GM12892 (cell line): ENCODE measurements around the gene GSTA5.
"Not testable (repeated sequence)": the region's sequence is repeated elsewhere in the genome, so short reads cannot be mapped to it uniquely, and the experiment has no call there.

Source experiments
- DNase-seq: peaks from one replicate; pipeline ENCODE4 v3.0.0; 2011; ENCODE audit not compliant: insufficient read length
- FAIRE-seq: peaks from 2 replicates; lab custom pipeline; 2011; peaks lifted over from hg19 to GRCh38; lab: Jason Lieb, UNC
- POLR2A ChIP-seq: IDR thresholded peaks from 2 replicates; pipeline ENCODE4 v1.6.1; 2011; ENCODE audit warnings: low read depth, low read length, control low read depth
- POLR2AphosphoS5 ChIP-seq: IDR thresholded peaks from 2 replicates; pipeline ENCODE4 v1.6.1; 2011; ENCODE audit warnings: low read depth, low read length, control low read depth
- TAF1 ChIP-seq: IDR thresholded peaks from 2 replicates; pipeline ENCODE4 v1.6.1; 2011; ENCODE audit warnings: low read depth, mild to moderate bottlenecking, control low read depth, low read length, borderline replicate concordance

The GSTA5 gene

DNA sequence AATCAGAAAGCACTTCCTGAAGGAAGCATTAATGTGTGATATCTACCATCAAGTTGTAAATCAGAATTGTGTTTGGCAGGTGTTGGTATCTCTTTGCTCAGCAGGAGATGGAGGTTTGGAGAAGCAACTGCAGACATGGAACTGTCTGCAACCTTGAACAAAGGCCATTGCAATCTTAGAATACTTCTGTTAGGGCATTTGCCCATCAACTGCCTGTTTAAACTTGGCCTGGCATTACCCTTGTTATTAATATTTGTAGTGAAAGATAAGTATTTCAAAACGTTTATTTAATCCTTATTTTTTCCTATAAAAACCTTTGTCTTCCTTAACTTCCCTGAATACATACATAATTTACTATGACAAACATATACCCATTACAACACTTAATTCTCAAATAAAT is 14.1 kb downstream of the GSTA5 start:
- no peak for TF ChIP-seq POLR2A
- no peak for TF ChIP-seq TAF1
- TF ChIP-seq POLR2AphosphoS5: no peak
- FAIRE-seq (no peak), DNase-seq (no peak)

DNA sequence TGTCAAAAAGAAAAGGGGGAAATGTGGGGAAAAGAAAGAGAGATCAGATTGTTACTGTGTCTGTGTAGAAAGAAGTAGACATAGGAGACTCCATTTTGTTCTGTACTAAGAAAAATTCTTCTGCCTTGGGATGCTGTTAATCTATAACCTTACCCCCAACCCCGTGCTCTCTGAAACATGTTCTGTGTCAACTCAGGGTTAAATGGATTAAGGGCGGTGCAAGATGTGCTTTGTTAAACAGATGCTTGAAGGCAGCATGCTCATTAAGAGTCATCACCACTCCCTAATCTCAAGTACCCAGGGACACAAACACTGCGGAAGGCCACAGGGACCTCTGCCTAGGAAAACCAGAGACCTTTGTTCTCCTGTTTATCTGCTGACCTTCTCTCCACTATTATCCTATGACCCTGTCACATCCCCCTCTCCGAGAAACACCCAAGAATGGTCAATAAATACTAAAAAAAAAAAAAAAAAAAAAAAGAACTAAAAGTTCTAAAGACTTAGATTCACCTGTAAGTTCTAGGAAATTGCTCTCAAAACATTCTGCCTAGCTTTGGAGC is 14.6 kb downstream of the GSTA5 start:
- not testable (repeated sequence) for FAIRE-seq, DNase-seq

DNA sequence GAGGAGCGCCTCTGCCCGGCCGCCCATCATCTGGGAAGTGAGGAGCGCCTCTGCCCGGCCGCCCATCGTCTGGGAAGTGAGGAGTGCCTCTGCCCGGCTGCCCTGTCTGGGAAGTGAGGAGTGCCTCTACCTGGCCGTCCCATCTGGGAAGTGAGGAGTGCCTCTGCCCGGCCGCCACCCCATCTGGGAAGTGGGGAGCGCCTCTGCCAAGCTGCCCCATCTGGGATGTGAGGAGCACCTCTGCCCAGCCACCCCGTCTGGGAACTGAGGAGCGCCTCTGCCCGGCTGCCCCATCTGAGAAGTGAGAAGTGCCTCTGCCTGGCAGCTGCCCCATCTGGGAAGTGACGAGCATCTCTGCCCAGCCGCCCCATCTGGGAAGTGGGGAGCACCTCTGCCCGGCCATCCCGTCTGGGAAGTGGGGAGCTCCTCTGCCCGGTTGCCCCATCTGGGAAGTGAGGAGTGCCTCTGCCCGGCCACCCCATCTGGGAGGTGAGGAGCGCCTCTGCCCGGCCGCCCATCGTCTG is 15.3 kb downstream of the GSTA5 start:
- FAIRE-seq: not testable (repeated sequence)

DNA sequence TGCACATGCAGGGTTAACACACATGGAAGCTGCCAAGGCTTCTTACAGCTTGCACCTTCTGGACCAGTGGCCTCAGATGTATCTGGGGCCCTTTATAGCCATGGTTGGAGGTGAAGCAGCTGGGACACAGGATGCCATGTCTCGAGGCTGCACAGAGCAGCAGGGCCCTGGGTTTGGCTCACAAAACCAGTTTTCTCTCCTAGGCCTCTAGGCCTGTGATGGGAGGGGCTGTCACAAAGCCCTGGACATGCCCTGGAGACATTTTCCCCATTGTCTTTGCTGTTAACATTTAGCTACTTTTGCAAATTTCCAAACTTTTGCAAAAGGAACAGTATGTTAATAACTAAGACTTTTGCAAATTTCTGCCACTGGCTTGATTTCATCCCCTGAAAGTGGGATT is 18.8 kb downstream of the GSTA5 start:
- TF ChIP-seq POLR2AphosphoS5 (no peak), TAF1 (no peak), POLR2A (no peak)
- FAIRE-seq: no peak
- no peak for DNase-seq

More for the DNA sequence above, 15.3 kb downstream of the GSTA5 start:
- DNase-seq: not testable (repeated sequence)

DNA sequence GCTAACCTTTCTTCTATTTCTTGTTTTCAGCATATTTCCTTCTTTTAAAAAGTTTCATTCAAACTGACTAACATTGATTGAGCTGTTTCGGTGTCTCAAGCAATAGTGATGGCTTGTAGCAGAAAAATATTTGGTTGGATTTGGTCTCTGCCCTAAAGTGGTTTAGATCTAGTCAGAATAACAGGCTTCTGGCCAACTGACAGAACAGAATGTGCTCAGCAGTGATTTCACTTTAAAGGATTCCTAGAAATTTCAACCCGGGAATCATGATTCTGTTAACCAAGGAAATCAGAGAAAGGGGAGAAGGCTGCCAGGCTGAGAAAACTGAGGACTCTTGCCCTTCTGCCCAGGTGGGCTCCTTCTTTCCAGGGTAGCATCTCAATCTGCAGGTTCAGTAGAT is 20.4 kb downstream of the GSTA5 start:
- TF ChIP-seq POLR2A (no peak), POLR2AphosphoS5 (no peak), TAF1 (no peak)
- DNase-seq: no peak
- no peak for FAIRE-seq

DNA sequence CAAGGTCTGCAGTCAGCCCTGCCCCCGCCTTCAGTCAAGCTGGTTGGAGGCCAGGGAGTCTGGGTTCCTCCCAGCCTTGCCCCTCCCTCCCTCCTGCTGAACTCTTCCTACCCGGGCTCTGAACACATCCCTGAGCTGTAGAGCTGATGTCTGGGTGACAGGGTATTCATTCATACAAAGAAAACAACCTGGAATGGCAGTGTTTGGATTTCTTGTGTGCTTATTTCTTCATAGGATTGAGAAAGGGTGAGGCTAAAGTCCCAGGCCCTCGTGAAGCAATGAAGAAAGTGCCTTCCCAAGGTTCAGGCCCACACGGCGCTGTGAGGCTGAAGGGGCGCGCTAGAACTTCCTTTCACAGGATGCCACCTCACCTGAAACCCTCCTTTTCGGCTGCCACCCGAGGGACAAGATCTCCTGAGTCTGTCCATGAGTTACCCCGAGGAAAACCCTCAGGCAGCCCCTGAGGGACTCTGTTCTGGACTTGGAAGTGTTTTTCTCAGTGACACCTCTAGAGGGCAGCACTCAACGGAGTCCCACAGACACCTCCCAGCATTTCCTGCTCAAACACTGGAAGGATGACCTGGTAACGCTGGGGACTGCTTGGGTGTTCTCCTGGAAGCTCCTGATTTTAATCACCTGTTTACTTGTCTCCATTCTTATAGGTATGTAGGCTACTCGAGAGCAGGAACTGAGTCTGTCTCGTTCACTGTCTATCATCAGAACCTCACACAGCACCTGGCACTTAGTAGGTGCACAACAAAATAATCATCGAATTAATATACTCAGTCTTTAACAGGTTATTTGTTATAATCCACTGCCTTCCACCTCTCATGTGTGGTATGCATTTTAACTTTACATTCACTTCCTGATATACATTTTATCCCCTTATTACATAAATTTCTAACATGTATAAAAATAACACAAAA is 25.2 kb downstream of the GSTA5 start:
- FAIRE-seq (peak; percentile 77), DNase-seq (peak; percentile 22)
- TF ChIP-seq POLR2AphosphoS5 (no peak), TAF1 (no peak), POLR2A (no peak)

DNA sequence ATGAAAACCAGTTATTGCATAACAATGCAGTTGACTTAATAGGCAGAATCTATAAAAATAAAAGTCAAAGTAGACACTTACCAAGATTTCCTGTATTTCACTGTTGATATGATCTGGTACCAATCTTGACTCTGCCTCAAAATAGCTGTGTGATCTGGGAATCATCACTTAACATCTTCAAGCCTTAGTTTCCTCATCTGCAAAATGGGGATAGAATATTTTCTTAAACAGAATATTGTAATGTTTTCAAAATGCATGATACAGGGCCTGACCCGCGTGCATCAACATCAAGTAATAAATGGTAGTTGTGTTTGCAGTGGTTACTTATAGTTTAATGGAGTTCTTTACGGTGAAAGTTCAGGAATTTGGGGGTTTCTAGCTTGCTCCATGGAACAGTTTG is 26.1 kb downstream of the GSTA5 start:
- not testable (repeated sequence) for DNase-seq, FAIRE-seq

DNA sequence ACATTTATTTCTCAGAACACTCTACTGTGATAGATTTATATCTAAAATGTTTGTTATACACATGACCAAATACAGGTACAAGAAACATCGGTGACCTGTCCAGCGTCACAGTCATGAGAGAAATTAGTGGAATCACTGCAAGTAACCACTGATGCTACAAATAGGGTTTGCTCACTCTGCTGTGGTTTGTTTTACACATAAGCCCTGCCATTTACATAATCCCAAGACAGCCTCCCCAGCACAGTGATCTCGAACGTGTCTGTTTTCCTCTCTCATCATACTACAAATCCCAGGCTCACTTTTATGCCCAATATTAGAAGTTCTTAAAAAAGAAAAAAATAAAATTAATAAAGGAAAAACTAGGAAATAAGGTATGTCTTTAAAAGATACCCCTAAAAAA is 30.8 kb downstream of the GSTA5 start:
- not testable (repeated sequence) for FAIRE-seq, DNase-seq

DNA sequence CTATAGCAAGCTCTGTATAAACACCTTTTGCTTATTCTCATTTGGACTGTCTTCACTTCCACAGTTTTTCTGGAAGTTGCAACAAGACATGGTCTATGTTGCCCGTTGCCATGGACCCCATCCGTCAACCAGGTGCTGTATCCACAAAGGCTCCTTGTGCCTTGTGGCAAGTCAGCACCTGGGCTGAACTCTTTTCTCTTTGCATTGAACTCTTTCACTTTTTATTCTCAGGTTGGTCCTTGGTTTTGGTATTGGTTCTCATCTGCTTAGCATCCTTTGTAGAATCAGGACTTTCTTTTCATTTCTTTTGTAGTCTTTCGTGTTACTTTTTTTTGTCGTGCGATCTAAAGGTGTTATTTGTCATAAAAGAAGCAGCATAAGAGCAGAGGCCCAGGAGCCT is 32.0 kb downstream of the GSTA5 start:
- TF ChIP-seq POLR2A (no peak), TAF1 (no peak), POLR2AphosphoS5 (no peak)
- FAIRE-seq: no peak
- no peak for DNase-seq

DNA sequence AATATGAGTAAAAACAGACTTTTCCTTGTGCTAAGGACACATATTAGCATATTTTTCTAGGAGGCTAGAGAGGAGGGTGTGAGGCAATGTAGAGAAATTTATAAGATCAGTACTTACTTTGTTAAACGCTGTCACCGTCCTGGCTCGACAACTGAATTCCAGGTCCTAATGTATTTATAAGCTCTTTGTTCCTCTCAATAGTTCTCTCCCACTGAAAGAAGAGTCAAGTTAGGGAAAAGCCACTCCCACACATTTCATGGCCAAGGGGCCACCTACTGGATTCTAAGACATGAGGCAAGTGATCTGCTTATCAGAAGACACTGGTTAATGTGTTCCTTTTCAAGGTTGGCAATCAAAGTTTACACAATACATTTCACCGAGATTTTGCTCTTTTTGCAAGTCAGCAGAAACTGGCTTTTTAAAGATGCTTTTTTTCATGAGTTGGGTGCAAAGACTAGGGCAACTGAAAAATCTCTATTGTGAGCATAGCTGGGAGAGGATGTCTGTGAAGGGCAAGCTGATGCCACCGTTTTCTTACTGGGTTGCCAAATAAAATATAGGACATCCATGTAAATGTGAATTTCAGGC is 36.9 kb downstream of the GSTA5 start, which contains the start of gene GSTA1:
GSTA1 (minus strand) TSS at position 149 of the 588 bp plus-strand sequence. CDS start 4,549 bp downstream, outside the sequence.
- not testable (repeated sequence) for FAIRE-seq, DNase-seq

DNA sequence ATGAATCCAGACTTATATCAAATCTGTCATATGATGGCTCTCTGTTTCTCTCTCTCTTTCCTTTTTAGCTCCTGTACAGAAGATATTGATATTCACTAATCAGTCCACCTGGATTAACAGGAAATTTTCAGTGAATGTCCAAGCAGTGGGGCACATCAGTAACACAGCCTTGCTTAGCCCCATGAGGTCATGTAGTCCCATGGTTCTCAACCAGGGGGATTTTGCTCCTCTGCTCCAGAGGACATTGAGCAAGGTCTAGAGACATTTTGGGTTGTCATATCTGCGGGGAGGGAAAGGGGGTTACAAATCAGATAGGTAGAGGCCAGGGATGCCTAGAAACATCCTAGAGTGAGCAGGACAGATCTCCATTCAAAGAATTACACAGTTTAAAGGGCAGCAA is 37.8 kb downstream of the GSTA5 start:
- DNase-seq (no peak), FAIRE-seq (no peak)
- TF ChIP-seq POLR2A (no peak), POLR2AphosphoS5 (no peak), TAF1 (no peak)

DNA sequence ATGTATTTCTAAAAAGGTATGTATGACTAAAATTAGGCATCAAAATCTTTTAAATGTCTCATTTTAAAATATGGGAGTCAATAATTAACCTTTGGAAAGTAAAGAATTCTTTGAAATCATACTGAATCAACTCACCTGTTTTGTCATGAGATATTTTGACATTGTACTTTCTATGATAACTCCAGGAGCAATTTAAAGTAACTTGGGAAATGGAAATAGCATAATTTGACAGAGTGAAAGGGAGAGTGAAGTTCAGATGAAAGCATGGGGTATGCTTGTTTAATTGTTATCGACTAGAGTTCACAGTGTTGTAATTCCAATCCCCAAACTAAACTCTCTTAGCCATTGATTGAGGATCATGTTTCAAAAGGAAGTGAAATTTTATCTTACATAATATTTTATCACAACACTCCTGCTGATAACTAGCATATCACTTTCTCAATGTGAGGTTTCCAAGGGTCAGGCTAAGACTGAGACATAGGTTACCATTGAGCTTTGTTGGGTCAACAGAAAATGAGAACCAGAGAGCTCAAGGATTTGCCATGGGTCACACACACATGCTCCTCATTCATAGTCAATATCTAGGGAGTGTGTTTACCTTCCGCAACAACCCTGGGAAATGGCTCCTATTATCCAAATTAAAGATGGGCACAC is 39.3 kb downstream of the GSTA5 start:
- TF ChIP-seq TAF1: no peak
- TF ChIP-seq POLR2AphosphoS5: no peak
- no peak for TF ChIP-seq POLR2A
- no peak for DNase-seq
- no peak for FAIRE-seq

DNA sequence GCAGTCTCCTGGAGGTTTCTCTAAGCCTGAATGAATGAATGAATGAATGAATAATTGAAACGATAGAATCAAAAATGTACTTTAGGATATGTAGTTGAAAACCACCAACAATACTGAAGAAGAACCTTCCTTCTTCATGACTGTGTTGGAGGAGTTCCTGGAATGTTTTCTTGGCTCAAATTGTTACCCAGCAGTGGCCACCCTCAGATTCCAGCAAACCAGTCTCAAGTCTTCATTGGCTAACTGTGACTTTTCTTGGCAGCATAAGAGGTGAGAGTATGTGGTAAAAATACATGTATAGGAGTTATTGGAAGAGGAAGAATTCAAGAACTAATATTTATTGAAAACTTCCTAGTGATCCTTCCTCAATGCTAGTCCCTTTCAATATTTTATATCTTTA is 41.3 kb downstream of the GSTA5 start:
- FAIRE-seq, DNase-seq: not testable (repeated sequence)

DNA sequence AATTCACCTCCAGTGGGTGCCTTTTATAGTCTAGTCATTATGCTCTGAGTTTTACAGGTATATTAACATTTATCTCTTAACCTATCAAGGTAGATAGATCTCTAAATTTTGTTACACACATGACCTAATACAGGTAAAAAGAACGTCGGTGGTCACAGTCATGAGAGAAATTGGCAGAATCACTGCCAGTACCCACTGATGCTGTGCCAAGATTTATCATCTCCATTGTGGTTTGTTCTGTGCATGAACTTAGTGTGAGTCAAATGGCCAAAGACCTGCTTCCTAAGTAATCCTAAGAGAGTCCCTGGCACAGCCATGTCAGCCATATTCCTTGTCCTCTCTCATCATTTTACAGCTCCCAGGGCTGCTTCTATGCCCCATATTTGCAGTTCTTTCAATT is 46.2 kb downstream of the GSTA5 start:
- not testable (repeated sequence) for DNase-seq, FAIRE-seq
